HT-29 (cell line): Measurements from ENCODE around the gene DNAJB6. TPM values are rescaled to one million over a fixed set of nuclear protein-coding genes. Genes with fewer than 3 reads are reported as not detected.

Source experiments
- DNase-seq: peaks from one replicate; pipeline ENCODE4 v3.0.0-alpha.2; 2015; ENCODE audit warnings: low spot score
- total RNA-seq: library from RNA; depleted of rRNA; stranded (reverse); fragments of >200 nt; shearing (Covaris generic); gene quantifications from 2 replicates; pipeline ENCODE4 v1.2.3, GENCODE V29; 2014

DNAJB6 gene
- total RNA-seq, 1 experiment from 2014 or later = 48.2 TPM

GRCh38 chr7:157427811-157428553 is 91.2 kb downstream of the DNAJB6 start:
- no peak for DNase-seq

- no peak for DNase-seq
Measured at GRCh38 chr7:157428554-157428945, 91.7 kb downstream of the DNAJB6 start.

- DNase-seq = no peak
Measured at GRCh38 chr7:157429001-157429679, 92.3 kb downstream of the DNAJB6 start.

GRCh38 chr7:157429680-157430224 is 92.9 kb downstream of the DNAJB6 start:
- DNase-seq = no peak

- DNase-seq = no peak
Measured at GRCh38 chr7:157430721-157431120, 93.9 kb downstream of the DNAJB6 start.

GRCh38 chr7:157431173-157431950 is 94.6 kb downstream of the DNAJB6 start:
- DNase-seq = no peak

GRCh38 chr7:157431951-157432540 is 95.2 kb downstream of the DNAJB6 start:
- DNase-seq = no peak

- DNase-seq = peak; percentile 68
Measured at GRCh38 chr7:157432541-157432956, 95.7 kb downstream of the DNAJB6 start.

GRCh38 chr7:157432957-157433576 is 96.3 kb downstream of the DNAJB6 start:
- peak; percentile 71 for DNase-seq

GRCh38 chr7:157433628-157434027 is 96.8 kb downstream of the DNAJB6 start:
- no peak for DNase-seq

GRCh38 chr7:157434231-157434630 is 97.4 kb downstream of the DNAJB6 start:
- DNase-seq = no peak

GRCh38 chr7:157434701-157435100 is 97.9 kb downstream of the DNAJB6 start:
- no peak for DNase-seq

- no peak for DNase-seq
Measured at GRCh38 chr7:157436076-157436475, 99.3 kb downstream of the DNAJB6 start.

- no peak for DNase-seq
Measured at GRCh38 chr7:157436763-157437480, 100.1 kb downstream of the DNAJB6 start.

- no peak for DNase-seq
Measured at GRCh38 chr7:157437519-157438061, 100.8 kb downstream of the DNAJB6 start.

- DNase-seq = no peak
Measured at GRCh38 chr7:157438121-157439025, 101.6 kb downstream of the DNAJB6 start.

GRCh38 chr7:157439149-157439548 is 102.3 kb downstream of the DNAJB6 start:
- DNase-seq = no peak

- no peak for DNase-seq
Measured at GRCh38 chr7:157439761-157440160, 103.0 kb downstream of the DNAJB6 start.

- no peak for DNase-seq
Measured at GRCh38 chr7:157440346-157441022, 103.7 kb downstream of the DNAJB6 start.
